GM19372 (cell line): ENCODE results near the gene C5.
A peak's percentile ranks its signal among the peaks of the same experiment; 100 is the strongest.

Experiments used
- ATAC-seq: cut with Tn5 transposase; IDR thresholded peaks from one replicate; pipeline ENCODE4 v1.9.1; 2021; ENCODE audit warnings: mild to moderate bottlenecking, low read depth, moderate library complexity; ENCODE audit not compliant: unreplicated experiment

The C5 gene

GRCh38 chr9:120928015-120928482, 122.0 kb downstream of the C5 start:
- ATAC-seq: no peak

GRCh38 chr9:120927269-120928014, 122.6 kb downstream of the C5 start:
- no peak for ATAC-seq

- peak; percentile 7 for ATAC-seq
These were observed 123.6 kb downstream of the C5 start, which contains the start of gene TRAF1 for GRCh38 chr9:120926397-120926928. TRAF1 (minus strand) TSS chr9:120926796; CDS start chr9:120926075, 721 bp downstream.

- ATAC-seq: peak; percentile 37
These were observed 124.3 kb downstream of the C5 start for GRCh38 chr9:120925535-120926396.

- ATAC-seq: no peak
These were observed 125.2 kb downstream of the C5 start for GRCh38 chr9:120924698-120925534.

GRCh38 chr9:120923620-120924328, 126.3 kb downstream of the C5 start:
- ATAC-seq: no peak

- no peak for ATAC-seq
These were observed 127.5 kb downstream of the C5 start for GRCh38 chr9:120922404-120923195.

GRCh38 chr9:120921661-120922181, 128.4 kb downstream of the C5 start:
- ATAC-seq: no peak

- no peak for ATAC-seq
These were observed 129.3 kb downstream of the C5 start for GRCh38 chr9:120920806-120921178.

GRCh38 chr9:120919843-120920805, 130.0 kb downstream of the C5 start:
- ATAC-seq: no peak

GRCh38 chr9:120918931-120919842, 130.9 kb downstream of the C5 start:
- ATAC-seq: no peak

GRCh38 chr9:120917929-120918762, 131.9 kb downstream of the C5 start:
- no peak for ATAC-seq

- ATAC-seq: no peak
These were observed 132.8 kb downstream of the C5 start for GRCh38 chr9:120916991-120917880.

- ATAC-seq: no peak
These were observed 133.5 kb downstream of the C5 start for GRCh38 chr9:120916588-120916987.
